Stomach (tissue), 9 donors: ENCODE results near the gene AHSP. TPM values are rescaled to one million over a fixed set of nuclear protein-coding genes. Genes with fewer than 3 reads are reported as not detected.

ENCODE experiments used
- DNase-seq, 2 donors: peaks; one replicate each; pipeline versions ENCODE4 v3.0.0 to v3.0.0-alpha.2; 2013 to 2019
- H3K27ac ChIP-seq, 5 donors: fragments of 200-600 bp in 4 of 5; sonication (generic) in 4 of 5; one replicate each; pipeline ENCODE4 v1.5.1; 2013 to 2019; ENCODE audit warnings: mild to moderate bottlenecking in 1 of 5, moderate library complexity in 1 of 5
- H3K27me3 ChIP-seq, 3 donors: fragments of 200-600 bp; sonication (generic); one replicate each; pipeline ENCODE4 v1.5.1; 2017 to 2019; ENCODE audit warnings: mixed run types in 1 of 3
- H3K36me3 ChIP-seq, 4 donors: fragments of 200-600 bp; sonication (generic); 1 replicate in 3 of 4; 2 replicates in 1 of 4; pipeline ENCODE4 v1.5.1; 2016 to 2019
- H3K4me1 ChIP-seq, 4 donors: fragments of 200-600 bp; sonication (generic); one replicate each; pipeline ENCODE4 v1.5.1; 2016 to 2019
- H3K4me3 ChIP-seq, 4 donors: fragments of 200-600 bp; sonication (generic) in 3 of 4; one replicate each; pipeline ENCODE4 v1.5.1; 2016 to 2019; ENCODE audit warnings: mild to moderate bottlenecking in 1 of 4
- H3K9me3 ChIP-seq, 4 donors: fragments of 200-600 bp; sonication (generic); one replicate each; pipeline ENCODE4 v1.5.1; 2016 to 2019
- CTCF ChIP-seq, 7 experiments: fragments of 450-650 bp in 4 of 7; fragments of 200-600 bp in 3 of 7; sonication (generic) in 3 of 7; IDR thresholded peaks; one replicate each; pipeline ENCODE4 v1.5.1; 2016 to 2019; ENCODE audit warnings: antibody characterized with exemption in 7 of 7, control low read depth in 2 of 7, mild to moderate bottlenecking in 1 of 7
- EP300 ChIP-seq: sonication (generic); formaldehyde crosslinking; IDR thresholded peaks from one replicate; pipeline ENCODE4 v1.6.1; 2017; ENCODE audit warnings: antibody characterized with exemption
- POLR2A ChIP-seq, 4 donors: fragments of 450-650 bp; IDR thresholded peaks; one replicate each; pipeline ENCODE4 v1.6.1; 2016; ENCODE audit warnings: antibody characterized with exemption in 4 of 4, control low read depth in 2 of 4, mild to moderate bottlenecking in 1 of 4, moderate library complexity in 1 of 4
- POLR2AphosphoS5 ChIP-seq, 3 donors: sonication (generic); formaldehyde crosslinking; IDR thresholded peaks; one replicate each; pipeline ENCODE4 v1.6.1; 2016; ENCODE audit warnings: antibody characterized with exemption in 3 of 3
- WGBS, 5 donors: extraction: QIAGEN DNeasy Blood & Tissue Kit in 3 of 5; methylation state at CpG; one replicate each; pipeline versions ENCODE4 v1.1.5 to v1.1.7; 2013 to 2018; 5-methylcytosine and 5-hydroxymethylcytosine counted together
- intact Hi-C: fragments of 100-400 bp; cut with DNase I; formaldehyde crosslinking; loops from one replicate; pipeline ENCODE4 v1.15.1; 2023; ENCODE audit warnings: low total_unique reads
- polyA plus RNA-seq, 3 donors: library from polyadenylated mRNA; stranded (reverse); fragments of 200-250 nt; gene quantifications; one replicate each; pipeline ENCODE4 v1.2.3, GENCODE V29; 2013
- total RNA-seq, 5 donors: library from RNA; depleted of rRNA; stranded (reverse); fragments of >200 nt; gene quantifications; one replicate each; pipeline versions ENCODE4 v1.1.0 to v1.2.3, GENCODE V29; 2014 to 2016
- donor health status: healthy with polysubstance abuse.
- donor health status: Bipolar disorder and iron deficiency.
- donor health status: healthy.

AHSP gene
- total and polyA plus RNA-seq, 8 donors, result 4.8 TPM; not detected in 7

DNA sequence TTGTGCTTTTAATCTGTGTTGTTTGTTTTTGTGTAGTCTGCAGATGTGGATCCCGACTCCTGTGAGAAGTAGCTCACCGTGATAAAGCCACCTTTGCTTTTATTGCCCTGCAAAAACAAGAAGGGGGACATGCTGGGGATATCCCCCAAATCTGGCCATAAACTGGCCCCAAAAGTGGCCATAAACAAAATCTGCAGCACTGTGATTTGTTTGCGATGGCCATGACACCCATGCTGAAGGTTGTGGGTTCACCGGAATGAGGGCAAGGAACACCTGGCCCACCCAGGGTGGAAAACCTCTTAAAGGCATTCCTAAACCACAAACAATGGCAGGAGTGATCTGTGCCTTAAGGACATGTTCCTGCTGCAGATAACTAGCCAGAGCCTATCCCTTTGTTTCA lies 15.1 kb downstream of the AHSP start:
- H3K4me1 ChIP-seq, result peaks cover under 1% of the 10 kb centered on the region in 4 donors
- H3K27me3 ChIP-seq, result peaks cover 0 to 29% (median 5%) of the 10 kb centered on the region in 3 donors
- H3K9me3 ChIP-seq, result peaks cover 0 to 19% (median 13%) of the 10 kb centered on the region in 4 donors
- WGBS, 5 donors, result 91 to 93% (median 92%) methylated on average over 4 of the region's 4 CpGs
- TF ChIP-seq POLR2A (IDR thresholded peaks at IDR 0.05) (no peak), EP300 (no peak), CTCF (IDR thresholded peaks at IDR 0.05) (no peak), POLR2AphosphoS5 (IDR thresholded peaks at IDR 0.05) (no peak)
- H3K27ac ChIP-seq, result no peak overlapping the region
- H3K36me3 ChIP-seq, result no peaks in the 10 kb centered on the region
- H3K4me3 ChIP-seq, result no peak overlapping the region
- no peak for DNase-seq
- intact Hi-C loops, result no loop called here

- 75 to 87% (median 81%) methylated on average over 8 of the region's 8 CpGs for WGBS, 5 donors
- Histone ChIP-seq H3K9me3 (no peaks in the 10 kb centered on the region), H3K4me1 (no peaks in the 10 kb centered on the region), H3K27me3 (peaks cover 0 to 20% (median 0%) of the 10 kb centered on the region in 3 donors), H3K27ac (no peak overlapping the region), H3K4me3 (no peak overlapping the region), H3K36me3 (no peaks in the 10 kb centered on the region)
- TF ChIP-seq CTCF (IDR thresholded peaks at IDR 0.05) (no peak), POLR2A (IDR thresholded peaks at IDR 0.05) (no peak), POLR2AphosphoS5 (IDR thresholded peaks at IDR 0.05) (no peak), EP300 (no peak)
- no peak for DNase-seq
- intact Hi-C loops, result no loop called here
Measured at GRCh38 chr16:31561426-31562233, 33.9 kb downstream of the AHSP start.

- intact Hi-C loops, result no loop called here
- TF ChIP-seq POLR2AphosphoS5 (IDR thresholded peaks at IDR 0.05) (no peak), EP300 (no peak), POLR2A (IDR thresholded peaks at IDR 0.05) (no peak), CTCF (IDR thresholded peaks at IDR 0.05) (peak in 1 of 7 experiments; percentile 31)
- H3K4me3 ChIP-seq, result peak overlapping the region; percentile 42 to 53 (median 48)
- H3K27ac ChIP-seq, result no peak overlapping the region
- peaks cover 0 to 43% (median 25%) of the 10 kb centered on the region in 3 donors for H3K27me3 ChIP-seq
- peak; percentile 62 to 65 for DNase-seq
- whole genome bisulfite sequencing, 5 donors, result 7 to 13% (median 13%) methylated on average over 45 to 49 of the region's 49 CpGs
- H3K9me3 ChIP-seq, result peaks cover 0 to 16% (median 0%) of the 10 kb centered on the region in 4 donors
- H3K36me3 ChIP-seq, result no peaks in the 10 kb centered on the region
- H3K4me1 ChIP-seq, result peaks cover 6 to 16% (median 11%) of the 10 kb centered on the region in 4 donors
Measured at GRCh38 chr16:31568577-31569359, 41.1 kb downstream of the AHSP start.

DNA sequence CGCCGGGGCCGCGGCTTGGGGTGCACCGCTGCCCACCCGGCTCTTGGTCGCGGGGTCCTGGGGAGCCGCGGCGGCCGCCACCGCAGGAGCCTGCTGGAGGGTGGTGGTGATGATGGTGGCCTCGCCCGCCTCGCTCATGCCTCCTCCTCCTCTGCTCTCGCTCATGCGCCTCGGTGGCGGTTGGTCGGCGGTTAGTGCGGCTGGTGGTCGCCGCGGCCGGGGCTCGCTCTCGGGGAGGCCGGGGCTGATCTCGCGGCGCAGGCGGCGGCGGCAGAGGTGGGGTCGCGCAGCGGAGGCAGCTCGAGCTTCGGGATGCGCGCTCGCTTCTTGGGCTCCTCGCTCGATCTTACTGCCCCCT lies 41.6 kb downstream of the AHSP start:
- peaks cover 0 to 43% (median 25%) of the 10 kb centered on the region in 3 donors for H3K27me3 ChIP-seq
- intact Hi-C loops, result no loop called here
- H3K9me3 ChIP-seq, result peaks cover 0 to 16% (median 0%) of the 10 kb centered on the region in 4 donors
- TF ChIP-seq POLR2AphosphoS5 (IDR thresholded peaks at IDR 0.05) (no peak), CTCF (IDR thresholded peaks at IDR 0.05) (no peak), POLR2A (IDR thresholded peaks at IDR 0.05) (no peak), EP300 (no peak)
- no peak overlapping the region for H3K27ac ChIP-seq
- DNase-seq, result peak in 1 of 2 donors; percentile 19
- 1 to 4% (median 4%) methylated on average over 27 to 45 of the region's 46 CpGs for WGBS, 5 donors
- H3K36me3 ChIP-seq, result no peaks in the 10 kb centered on the region
- peaks cover 6 to 16% (median 11%) of the 10 kb centered on the region in 4 donors for H3K4me1 ChIP-seq
- H3K4me3 ChIP-seq, result peak overlapping the region; percentile 42 to 53 (median 48)
